HL-60 (cell line): Measurements from ENCODE around the gene SLC35B2.

Experiments used
- DNase-seq, 2 experiments: peaks; one replicate each; pipeline ENCODE4 v3.0.0-alpha.2; 2010 to 2020; ENCODE audit warnings: low read depth in 1 of 2, low spot score in 1 of 2
- H3K27ac ChIP-seq: fragments of 250-450 bp; sonication (Bioruptor Pico); replicated peaks from 2 replicates; pipeline ENCODE4 v1.5.1; 2020; ENCODE audit warnings: mild to moderate bottlenecking, moderate library complexity
- H3K27me3 ChIP-seq: fragments of 250-450 bp; sonication (Bioruptor Pico); 2 replicates; pipeline ENCODE4 v1.5.1; 2021; ENCODE audit warnings: mild to moderate bottlenecking, moderate library complexity; ENCODE audit not compliant: insufficient read depth, poor library complexity, severe bottlenecking
- H3K4me3 ChIP-seq: replicated peaks from 2 replicates; pipeline ENCODE4 v1.5.1; 2011; ENCODE audit warnings: mild to moderate bottlenecking, control low read depth, low read length; ENCODE audit not compliant: insufficient read depth
- CTCF ChIP-seq: IDR thresholded peaks from one replicate; pipeline ENCODE4 v1.5.1; 2011; ENCODE audit warnings: low read length, control low read depth, inconsistent platforms; ENCODE audit not compliant: insufficient read depth
- GABPA ChIP-seq: IDR thresholded peaks from 2 replicates; pipeline ENCODE4 v1.6.1; 2012; ENCODE audit warnings: low read depth
- POLR2AphosphoS5 ChIP-seq: IDR thresholded peaks from 2 replicates; pipeline ENCODE4 v1.6.1; 2012; ENCODE audit warnings: low read depth
- SPI1 ChIP-seq: IDR thresholded peaks from 2 replicates; pipeline ENCODE4 v1.6.1; 2012; ENCODE audit warnings: low read depth, mild to moderate bottlenecking, borderline replicate concordance
- TF ChIP-seq, protein P1 (sequence below): IDR thresholded peaks from 2 replicates; pipeline ENCODE4 v1.6.1; 2012; ENCODE audit warnings: low read depth; ENCODE audit not compliant: insufficient replicate concordance

The SLC35B2 gene

GRCh38 chr6:44298864-44299263 is 41.5 kb upstream of the SLC35B2 start:
- Histone ChIP-seq H3K4me3 (no peak overlapping the region), H3K27me3 (peaks cover 23% of the 10 kb centered on the region)

GRCh38 chr6:44298055-44298803 is 40.9 kb upstream of the SLC35B2 start:
- DNase-seq = no peak
- Histone ChIP-seq H3K4me3 (no peak overlapping the region), H3K27ac (no peak overlapping the region), H3K27me3 (peaks cover 25% of the 10 kb centered on the region)
- no peak for TF ChIP-seq SPI1
- TF ChIP-seq POLR2AphosphoS5 = no peak
- TF ChIP-seq CTCF = no peak
- TF ChIP-seq GABPA = no peak
- TF ChIP-seq, protein P1, sequence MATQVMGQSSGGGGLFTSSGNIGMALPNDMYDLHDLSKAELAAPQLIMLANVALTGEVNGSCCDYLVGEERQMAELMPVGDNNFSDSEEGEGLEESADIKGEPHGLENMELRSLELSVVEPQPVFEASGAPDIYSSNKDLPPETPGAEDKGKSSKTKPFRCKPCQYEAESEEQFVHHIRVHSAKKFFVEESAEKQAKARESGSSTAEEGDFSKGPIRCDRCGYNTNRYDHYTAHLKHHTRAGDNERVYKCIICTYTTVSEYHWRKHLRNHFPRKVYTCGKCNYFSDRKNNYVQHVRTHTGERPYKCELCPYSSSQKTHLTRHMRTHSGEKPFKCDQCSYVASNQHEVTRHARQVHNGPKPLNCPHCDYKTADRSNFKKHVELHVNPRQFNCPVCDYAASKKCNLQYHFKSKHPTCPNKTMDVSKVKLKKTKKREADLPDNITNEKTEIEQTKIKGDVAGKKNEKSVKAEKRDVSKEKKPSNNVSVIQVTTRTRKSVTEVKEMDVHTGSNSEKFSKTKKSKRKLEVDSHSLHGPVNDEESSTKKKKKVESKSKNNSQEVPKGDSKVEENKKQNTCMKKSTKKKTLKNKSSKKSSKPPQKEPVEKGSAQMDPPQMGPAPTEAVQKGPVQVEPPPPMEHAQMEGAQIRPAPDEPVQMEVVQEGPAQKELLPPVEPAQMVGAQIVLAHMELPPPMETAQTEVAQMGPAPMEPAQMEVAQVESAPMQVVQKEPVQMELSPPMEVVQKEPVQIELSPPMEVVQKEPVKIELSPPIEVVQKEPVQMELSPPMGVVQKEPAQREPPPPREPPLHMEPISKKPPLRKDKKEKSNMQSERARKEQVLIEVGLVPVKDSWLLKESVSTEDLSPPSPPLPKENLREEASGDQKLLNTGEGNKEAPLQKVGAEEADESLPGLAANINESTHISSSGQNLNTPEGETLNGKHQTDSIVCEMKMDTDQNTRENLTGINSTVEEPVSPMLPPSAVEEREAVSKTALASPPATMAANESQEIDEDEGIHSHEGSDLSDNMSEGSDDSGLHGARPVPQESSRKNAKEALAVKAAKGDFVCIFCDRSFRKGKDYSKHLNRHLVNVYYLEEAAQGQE = no peak

More at GRCh38 chr6:44298864-44299263, 41.5 kb upstream of the SLC35B2 start:
- no peak for DNase-seq
- TF ChIP-seq, protein P1 = no peak
- TF ChIP-seq GABPA (no peak), POLR2AphosphoS5 (no peak), SPI1 (no peak), CTCF (no peak)
- no peak overlapping the region for H3K27ac ChIP-seq

- Histone ChIP-seq H3K4me3 (peak overlapping the region; percentile 38), H3K27me3 (peaks cover 27% of the 10 kb centered on the region), H3K27ac (no peak overlapping the region)
- peak in 1 of 2 experiments; percentile 28 for DNase-seq
- no peak for TF ChIP-seq CTCF
- TF ChIP-seq GABPA = no peak
- TF ChIP-seq SPI1 = no peak
- TF ChIP-seq, protein P1 = no peak
- peak; percentile 49; the same call in 1 of the 2 replicates for TF ChIP-seq POLR2AphosphoS5
Measured at GRCh38 chr6:44297063-44298038, 40.0 kb upstream of the SLC35B2 start.
